Tibial artery (tissue), 4 donors: ENCODE results near the gene RNU7-1.

ENCODE experiments used
- DNase-seq, 2 donors: peaks; one replicate each; pipeline ENCODE4 v3.0.0-alpha.2; 2019
- H3K27ac ChIP-seq, 2 donors: fragments of 200-600 bp; sonication (generic) in 1 of 2; 1 replicate in 1 of 2; 2 replicates in 1 of 2; pipeline ENCODE4 v1.5.1; 2018 to 2019; ENCODE audit warnings: mild to moderate bottlenecking in 1 of 2
- H3K27me3 ChIP-seq, 2 donors: fragments of 200-600 bp; sonication (generic) in 1 of 2; one replicate each; pipeline versions ENCODE4 v1.5.1 to v1.6.0; 2016 to 2019
- H3K36me3 ChIP-seq, 3 donors: fragments of 200-600 bp; sonication (generic) in 2 of 3; one replicate each; pipeline ENCODE4 v1.5.1; 2016 to 2019; ENCODE audit warnings: mild to moderate bottlenecking in 2 of 3
- H3K4me1 ChIP-seq, 4 donors: fragments of 200-600 bp; sonication (generic) in 2 of 4; 1 replicate in 3 of 4; 2 replicates in 1 of 4; pipeline ENCODE4 v1.5.1; 2016 to 2019
- H3K4me3 ChIP-seq, 2 donors: fragments of 200-600 bp; sonication (generic) in 1 of 2; 1 replicate in 1 of 2; 2 replicates in 1 of 2; pipeline ENCODE4 v1.5.1; 2018 to 2019; ENCODE audit warnings: mild to moderate bottlenecking in 2 of 2
- H3K9me3 ChIP-seq, 3 donors: fragments of 200-600 bp; sonication (generic) in 1 of 3; one replicate each; pipeline ENCODE4 v1.5.1; 2016 to 2019
- CTCF ChIP-seq, 2 experiments: fragments of 200-600 bp in 1 of 2; fragments of 450-650 bp in 1 of 2; IDR thresholded peaks; one replicate each; pipeline ENCODE4 v1.5.1; 2017 to 2019; ENCODE audit warnings: antibody characterized with exemption in 2 of 2, mild to moderate bottlenecking in 1 of 2, moderate library complexity in 1 of 2
- intact Hi-C: fragments of 100-400 bp; cut with DNase I; formaldehyde crosslinking; loops from one replicate; pipeline ENCODE4 v1.15.0; 2023; ENCODE audit warnings: low total_unique reads

The RNU7-1 gene

GRCh38 chr12:6958609-6959057 lies 15.0 kb downstream of the RNU7-1 start:
- H3K4me3 ChIP-seq = no peak overlapping the region
- H3K9me3 ChIP-seq = no peaks in the 10 kb centered on the region
- peaks cover 0 to 21% (median 13%) of the 10 kb centered on the region in 4 donors for H3K4me1 ChIP-seq
- TF ChIP-seq CTCF (IDR thresholded peaks at IDR 0.05) = no peak
- intact Hi-C loops = no loop called here
- H3K27ac ChIP-seq = no peak overlapping the region
- peak in 1 of 2 donors; percentile 59 for DNase-seq
- H3K36me3 ChIP-seq = peaks cover 0 to 25% (median 0%) of the 10 kb centered on the region in 3 donors
- no peaks in the 10 kb centered on the region for H3K27me3 ChIP-seq

GRCh38 chr12:6959058-6959804 lies 15.6 kb downstream of the RNU7-1 start:
- H3K36me3 ChIP-seq = peaks cover 0 to 25% (median 0%) of the 10 kb centered on the region in 3 donors
- no peaks in the 10 kb centered on the region for H3K27me3 ChIP-seq
- H3K9me3 ChIP-seq = no peaks in the 10 kb centered on the region
- H3K27ac ChIP-seq = no peak overlapping the region
- no peak for TF ChIP-seq CTCF (IDR thresholded peaks at IDR 0.05)
- peak in 1 of 2 donors; percentile 68 for DNase-seq
- H3K4me1 ChIP-seq = peaks cover 0 to 22% (median 13%) of the 10 kb centered on the region in 4 donors
- intact Hi-C loops = no loop called here
- H3K4me3 ChIP-seq = no peak overlapping the region

- Histone ChIP-seq H3K9me3 (no peaks in the 10 kb centered on the region), H3K36me3 (peaks cover 0 to 28% (median 0%) of the 10 kb centered on the region in 3 donors), H3K27me3 (no peaks in the 10 kb centered on the region), H3K27ac (no peak overlapping the region), H3K4me1 (peaks cover 0 to 29% (median 14%) of the 10 kb centered on the region in 4 donors), H3K4me3 (no peak overlapping the region)
- DNase-seq = peak in 1 of 2 donors; percentile 65
- intact Hi-C loops = no loop called here
- no peak for TF ChIP-seq CTCF (IDR thresholded peaks at IDR 0.05)
These were observed 16.4 kb downstream of the RNU7-1 start for GRCh38 chr12:6959805-6960592.

GRCh38 chr12:6960593-6961277 lies 17.1 kb downstream of the RNU7-1 start:
- TF ChIP-seq CTCF (IDR thresholded peaks at IDR 0.05) = no peak
- peak overlapping the region; percentile 50 to 66 for H3K27ac ChIP-seq
- no peaks in the 10 kb centered on the region for H3K27me3 ChIP-seq
- peak overlapping the region in 1 of 2 donors; percentile 28 for H3K4me3 ChIP-seq
- no peaks in the 10 kb centered on the region for H3K9me3 ChIP-seq
- peaks cover 5 to 28% (median 7%) of the 10 kb centered on the region in 3 donors for H3K36me3 ChIP-seq
- peak in 1 of 2 donors; percentile 65 for DNase-seq
- intact Hi-C loops = no loop called here
- peaks cover 0 to 34% (median 14%) of the 10 kb centered on the region in 4 donors for H3K4me1 ChIP-seq

GRCh38 chr12:6961278-6961694 lies 17.7 kb downstream of the RNU7-1 start:
- peak overlapping the region; percentile 50 to 66 for H3K27ac ChIP-seq
- peaks cover 9 to 29% (median 12%) of the 10 kb centered on the region in 3 donors for H3K36me3 ChIP-seq
- TF ChIP-seq CTCF (IDR thresholded peaks at IDR 0.05) = no peak
- H3K9me3 ChIP-seq = no peaks in the 10 kb centered on the region
- intact Hi-C loops = no loop called here
- no peaks in the 10 kb centered on the region for H3K27me3 ChIP-seq
- DNase-seq = peak; percentile 56 to 84
- peaks cover 0 to 34% (median 14%) of the 10 kb centered on the region in 4 donors for H3K4me1 ChIP-seq
- H3K4me3 ChIP-seq = peak overlapping the region in 1 of 2 donors; percentile 28
